ENCODE data around the gene TEAD1.

The TEAD1 gene

GRCh38 chr11:12667646-12668045 lies 6.6 kb upstream of the TEAD1 start:
- no peak for DNase-seq

GRCh38 chr11:12668166-12668565 lies 6.1 kb upstream of the TEAD1 start:
- no peak for DNase-seq

GRCh38 chr11:12669930-12670329 lies 4.3 kb upstream of the TEAD1 start:
- no peak for DNase-seq

- DNase-seq = no peak
These were observed 2.9 kb upstream of the TEAD1 start for GRCh38 chr11:12671370-12671769.

- peak; percentile 50 for DNase-seq
These were observed 659 bp upstream of the TEAD1 start for GRCh38 chr11:12673601-12673923.

GRCh38 chr11:12674571-12674935 lies 332 bp downstream of the TEAD1 start:
- DNase-seq = no peak

GRCh38 chr11:12674936-12675696 lies 895 bp downstream of the TEAD1 start:
- DNase-seq = no peak

GRCh38 chr11:12675951-12676711 lies 1.9 kb downstream of the TEAD1 start:
- DNase-seq = no peak

- no peak for DNase-seq
These were observed 2.9 kb downstream of the TEAD1 start for GRCh38 chr11:12677131-12677530.

- DNase-seq = no peak
These were observed 3.9 kb downstream of the TEAD1 start for GRCh38 chr11:12678092-12678491.

- no peak for DNase-seq
These were observed 4.8 kb downstream of the TEAD1 start for GRCh38 chr11:12678991-12679390.

- DNase-seq = no peak
These were observed 5.2 kb downstream of the TEAD1 start for GRCh38 chr11:12679471-12679870.

- DNase-seq = peak; percentile 90
These were observed 6.2 kb downstream of the TEAD1 start for GRCh38 chr11:12680246-12680939.

- DNase-seq = no peak
These were observed 6.7 kb downstream of the TEAD1 start for GRCh38 chr11:12680940-12681258.

- no peak for DNase-seq
These were observed 7.2 kb downstream of the TEAD1 start for GRCh38 chr11:12681466-12681865.

- no peak for DNase-seq
These were observed 8.1 kb downstream of the TEAD1 start for GRCh38 chr11:12682288-12682687.

GRCh38 chr11:12682737-12683500 lies 8.7 kb downstream of the TEAD1 start:
- DNase-seq = no peak

- no peak for DNase-seq
These were observed 9.7 kb downstream of the TEAD1 start for GRCh38 chr11:12683874-12684273.

- no peak for DNase-seq
These were observed 10.1 kb downstream of the TEAD1 start for GRCh38 chr11:12684315-12684714.

GRCh38 chr11:12684816-12685215 lies 10.6 kb downstream of the TEAD1 start:
- DNase-seq = no peak

- DNase-seq = no peak
These were observed 11.0 kb downstream of the TEAD1 start for GRCh38 chr11:12685229-12685628.

GRCh38 chr11:12686246-12687060 lies 12.2 kb downstream of the TEAD1 start:
- DNase-seq = no peak

GRCh38 chr11:12687216-12687623 lies 13.0 kb downstream of the TEAD1 start:
- no peak for DNase-seq
